Left ventricle myocardium superior (tissue), 1 donor: ENCODE data around the gene PAK4. TPM values are rescaled to one million over a fixed set of nuclear protein-coding genes. Genes with fewer than 3 reads are reported as not detected.

Experiments
- ATAC-seq: fragments of 200-7000 bp; cut with Tn5 transposase; one replicate; pipeline ENCODE4 v1.9.1; 2020; ENCODE audit warnings: mild to moderate bottlenecking, moderate library complexity
- DNase-seq: peaks from one replicate; pipeline ENCODE4 v3.0.0-alpha.2; 2020
- intact Hi-C: fragments of 100-400 bp; cut with micrococcal nuclease; formaldehyde crosslinking; loops from one replicate; pipeline ENCODE4 v1.11.0; 2022
- total RNA-seq: library from RNA; stranded (reverse); fragmentation: NEBNext Ultra II Directional; extraction: Animal tissue kit (Norgen Biotek cat#: 25700); gene quantifications from one replicate; pipeline ENCODE4 v1.2.1, GENCODE V29; 2021
- donor health status: DM: no; HTN: yes; CAD: no; lungs with severe emphysema.

The PAK4 gene
- total RNA-seq, 1 donor from 2014 or later, result 17.4 TPM

DNA sequence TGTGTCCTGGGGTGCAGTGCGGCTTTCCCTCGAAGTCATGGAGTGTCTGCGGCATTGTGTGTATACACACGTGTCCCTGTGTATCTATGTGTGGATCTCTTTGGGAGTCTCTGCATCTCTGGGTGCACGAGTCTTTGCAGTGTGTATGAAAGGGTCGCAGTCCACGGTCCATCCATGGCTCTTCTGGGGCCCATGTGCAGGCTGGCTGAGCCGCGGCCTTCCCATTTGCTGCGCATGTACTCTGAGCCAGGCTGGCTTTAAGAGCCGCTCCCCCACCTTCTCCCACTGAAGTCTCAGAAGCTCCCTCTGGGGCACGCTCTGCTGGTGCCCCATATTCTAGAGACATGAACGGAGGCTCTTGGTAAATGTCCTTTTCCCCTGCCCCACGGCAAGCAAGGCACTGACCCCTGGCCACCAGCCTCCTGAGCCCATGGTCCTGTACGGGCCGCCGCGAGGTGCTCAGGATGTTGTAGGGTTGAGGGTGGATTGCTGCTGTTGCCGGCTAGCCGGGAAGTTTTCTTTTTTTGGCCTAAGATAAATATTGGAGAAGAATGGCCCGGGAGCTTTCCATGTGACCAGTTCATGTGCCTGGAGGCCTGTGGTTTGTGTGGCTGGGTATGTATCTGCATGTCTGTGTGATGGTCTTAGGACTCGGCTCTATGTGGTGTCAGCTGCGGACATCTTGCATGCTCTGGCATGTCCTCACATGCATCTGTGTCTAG, 31.9 kb downstream of the PAK4 start:
- intact Hi-C loops, result no loop called here
- no peak for DNase-seq
- ATAC-seq, result no peak

DNA sequence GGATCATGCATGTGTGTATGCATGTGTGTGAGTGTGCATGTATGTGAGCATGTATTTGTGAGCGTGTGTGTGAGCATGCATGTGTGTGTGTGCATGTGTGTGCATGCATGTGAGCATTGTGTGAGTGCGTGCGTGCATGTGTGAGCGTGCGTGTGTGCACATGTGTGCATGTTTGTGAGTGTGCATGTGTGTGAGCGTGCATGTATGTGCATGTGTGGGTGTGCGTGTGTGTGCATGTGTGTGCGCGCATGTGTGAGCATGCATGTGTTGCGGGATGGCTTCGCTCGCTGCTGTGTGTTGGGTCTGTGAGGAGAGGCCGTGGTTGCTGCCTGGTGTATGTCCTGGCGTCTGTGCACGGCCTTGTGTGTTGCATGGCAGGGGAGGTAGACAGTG, 32.4 kb downstream of the PAK4 start:
- no peak for DNase-seq
- intact Hi-C loops, result no loop called here
- ATAC-seq, result no peak

DNA sequence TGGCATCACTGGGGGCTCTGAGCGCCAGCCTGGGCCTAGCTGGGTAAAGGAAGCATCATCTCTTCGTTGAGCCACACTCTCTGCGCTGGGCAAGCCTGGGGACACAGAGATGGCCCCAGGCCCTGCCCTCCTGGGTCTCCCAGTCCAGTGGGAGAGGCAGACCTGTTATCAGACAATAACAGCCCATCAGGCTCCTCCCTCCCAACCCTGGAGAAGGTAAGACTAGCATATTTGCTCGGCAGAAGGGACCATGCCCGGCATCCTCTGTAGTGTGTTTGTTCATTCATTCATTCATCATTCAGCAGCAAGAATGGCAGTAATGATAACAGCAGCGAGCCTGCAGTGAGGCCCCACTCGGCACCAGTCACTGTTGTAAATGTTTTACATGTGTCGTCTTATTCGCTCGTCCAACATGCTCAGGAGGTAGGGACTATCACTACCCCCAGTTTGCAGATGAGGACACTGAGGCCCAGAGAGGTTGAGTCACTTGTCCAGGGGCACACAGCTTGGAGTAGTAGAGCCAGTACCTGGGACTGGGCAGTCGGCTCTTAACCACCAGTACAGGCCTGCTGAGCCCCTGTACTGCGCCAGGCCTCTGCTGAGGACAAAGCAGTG, 33.2 kb downstream of the PAK4 start:
- no peak for DNase-seq
- intact Hi-C loops, result no loop called here

GRCh38 chr19:39160523-39160861, 34.9 kb downstream of the PAK4 start:
- intact Hi-C loops, result no loop called here
- peak; percentile 70 for ATAC-seq
- peak; percentile 68 for DNase-seq

More for the DNA sequence above, 33.2 kb downstream of the PAK4 start:
- ATAC-seq, result no peak

DNA sequence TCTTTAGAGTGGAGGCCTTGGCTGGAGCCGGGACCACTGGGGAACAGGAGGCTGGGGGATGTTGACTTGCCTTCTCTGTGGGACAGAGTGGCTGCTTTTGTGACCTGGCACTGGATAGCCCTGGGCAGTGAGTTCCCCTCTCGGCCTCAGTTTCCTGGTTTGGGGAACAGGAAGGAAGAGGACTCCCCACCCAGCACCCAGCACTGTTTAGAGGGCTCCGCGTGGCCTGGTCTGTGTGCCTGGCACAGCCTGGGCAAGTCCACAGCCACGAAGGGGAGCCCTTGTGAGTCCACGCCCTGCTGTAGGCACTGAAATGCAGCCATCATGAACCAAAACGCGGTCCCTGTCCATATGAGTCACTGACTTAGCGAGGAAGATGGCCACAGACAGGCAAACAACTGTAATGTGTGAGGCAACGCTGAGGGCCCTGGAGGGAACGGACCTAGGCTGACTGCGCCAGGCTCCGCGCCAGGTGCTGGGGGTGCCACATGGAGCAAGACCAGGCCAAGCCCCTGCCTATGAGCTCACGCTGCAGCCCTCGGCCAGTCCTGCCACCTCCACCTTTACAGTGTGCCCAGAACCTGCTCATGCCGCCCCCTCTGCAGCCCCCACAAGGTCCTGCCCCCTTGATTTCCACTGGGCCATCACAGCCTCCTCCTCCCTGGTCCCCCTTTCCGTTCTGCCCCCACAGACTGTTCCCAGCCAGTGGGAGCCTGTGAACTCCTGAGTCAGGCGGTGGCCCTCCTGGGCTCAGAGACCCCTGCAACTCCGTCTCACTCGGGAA, 35.5 kb downstream of the PAK4 start:
- intact Hi-C loops, result no loop called here
- ATAC-seq, result no peak
- peak; percentile 20 for DNase-seq

- intact Hi-C loops, result no loop called here
- DNase-seq (no peak), ATAC-seq (no peak)
Observed at GRCh38 chr19:39162441-39163043, 37.0 kb downstream of the PAK4 start.

- DNase-seq (peak; percentile 10), ATAC-seq (no peak)
- intact Hi-C loops, result no loop called here
Observed at GRCh38 chr19:39163621-39164020, 38.0 kb downstream of the PAK4 start.

GRCh38 chr19:39164289-39164688, 38.7 kb downstream of the PAK4 start:
- ATAC-seq, result no peak
- no peak for DNase-seq
- intact Hi-C loops, result no loop called here

GRCh38 chr19:39165857-39166256, 40.3 kb downstream of the PAK4 start:
- intact Hi-C loops, result no loop called here
- ATAC-seq (no peak), DNase-seq (no peak)

DNA sequence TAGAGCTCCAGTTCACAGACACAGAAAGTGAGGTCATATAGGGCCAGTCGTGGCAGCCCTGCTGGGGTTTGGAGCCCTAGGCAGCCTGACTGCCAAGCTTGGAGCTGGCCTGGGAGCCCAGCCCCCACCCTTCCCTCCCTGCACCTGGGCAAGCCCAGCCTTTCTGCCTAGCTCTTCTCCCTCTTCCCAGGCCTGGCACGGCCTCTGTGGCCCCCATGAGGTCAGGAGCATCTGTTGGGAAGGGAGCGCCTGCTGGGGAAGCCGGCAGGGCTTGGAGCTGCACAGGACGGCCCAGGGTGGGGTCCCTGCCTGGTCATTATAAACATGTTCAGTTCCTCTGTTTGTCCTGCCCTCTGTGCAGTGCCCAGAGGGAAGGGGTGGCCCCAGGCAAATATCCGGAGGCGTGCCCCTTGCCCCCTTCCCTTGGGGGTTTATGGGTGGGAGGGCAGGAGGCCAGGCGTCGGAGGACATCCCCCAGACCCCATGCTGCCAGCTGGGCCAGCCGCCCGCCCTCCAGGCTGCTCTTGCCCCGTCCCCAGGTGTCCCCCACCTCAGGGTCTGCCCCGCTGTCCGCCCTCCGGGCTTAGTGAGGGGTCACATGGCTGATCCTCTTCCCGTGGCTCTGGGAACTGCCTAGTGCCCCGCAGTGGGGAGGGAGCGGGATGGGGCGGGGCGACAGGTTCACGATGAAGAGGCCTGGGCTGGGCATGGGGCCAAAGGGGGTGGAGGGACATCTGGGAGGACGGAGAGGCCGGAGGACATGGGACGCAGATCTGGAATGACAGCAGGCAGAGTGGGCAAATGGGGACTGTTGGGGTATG, 41.2 kb downstream of the PAK4 start:
- ATAC-seq, result peak; percentile 79
- intact Hi-C loops, result no loop called here
- DNase-seq, result peak; percentile 83

- DNase-seq (no peak), ATAC-seq (no peak)
- intact Hi-C loops, result no loop called here
Observed at GRCh38 chr19:39167461-39168257, 42.1 kb downstream of the PAK4 start.

- DNase-seq (no peak), ATAC-seq (no peak)
- intact Hi-C loops, result no loop called here
Observed at GRCh38 chr19:39168258-39169142, 42.9 kb downstream of the PAK4 start.

DNA sequence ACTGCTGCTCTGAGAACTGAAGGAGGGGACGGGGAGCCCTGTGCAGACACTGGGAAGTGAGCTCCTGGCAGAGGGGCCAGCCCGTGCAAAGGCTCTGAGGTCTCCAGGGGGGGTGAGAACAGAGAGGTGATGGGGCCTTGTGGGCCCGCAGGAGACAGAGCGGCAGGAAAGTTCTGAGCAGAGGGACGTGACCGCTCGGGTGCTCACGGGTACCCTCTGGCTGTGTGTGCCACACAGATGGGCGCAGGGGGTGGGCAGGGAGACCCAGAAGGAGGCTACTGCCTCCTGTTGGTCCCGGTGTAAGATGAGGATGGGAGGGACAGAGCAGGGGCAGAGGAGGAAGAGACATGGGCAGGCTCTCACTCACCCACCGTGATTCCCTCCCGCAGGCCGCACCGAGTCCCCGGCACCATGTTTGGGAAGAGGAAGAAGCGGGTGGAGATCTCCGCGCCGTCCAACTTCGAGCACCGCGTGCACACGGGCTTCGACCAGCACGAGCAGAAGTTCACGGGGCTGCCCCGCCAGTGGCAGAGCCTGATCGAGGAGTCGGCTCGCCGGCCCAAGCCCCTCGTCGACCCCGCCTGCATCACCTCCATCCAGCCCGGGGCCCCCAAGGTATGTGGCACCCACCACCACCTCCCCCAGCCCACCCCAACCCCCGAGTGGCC, 43.7 kb downstream of the PAK4 start:
- no peak for DNase-seq
- intact Hi-C loops, result no loop called here
- no peak for ATAC-seq

DNA sequence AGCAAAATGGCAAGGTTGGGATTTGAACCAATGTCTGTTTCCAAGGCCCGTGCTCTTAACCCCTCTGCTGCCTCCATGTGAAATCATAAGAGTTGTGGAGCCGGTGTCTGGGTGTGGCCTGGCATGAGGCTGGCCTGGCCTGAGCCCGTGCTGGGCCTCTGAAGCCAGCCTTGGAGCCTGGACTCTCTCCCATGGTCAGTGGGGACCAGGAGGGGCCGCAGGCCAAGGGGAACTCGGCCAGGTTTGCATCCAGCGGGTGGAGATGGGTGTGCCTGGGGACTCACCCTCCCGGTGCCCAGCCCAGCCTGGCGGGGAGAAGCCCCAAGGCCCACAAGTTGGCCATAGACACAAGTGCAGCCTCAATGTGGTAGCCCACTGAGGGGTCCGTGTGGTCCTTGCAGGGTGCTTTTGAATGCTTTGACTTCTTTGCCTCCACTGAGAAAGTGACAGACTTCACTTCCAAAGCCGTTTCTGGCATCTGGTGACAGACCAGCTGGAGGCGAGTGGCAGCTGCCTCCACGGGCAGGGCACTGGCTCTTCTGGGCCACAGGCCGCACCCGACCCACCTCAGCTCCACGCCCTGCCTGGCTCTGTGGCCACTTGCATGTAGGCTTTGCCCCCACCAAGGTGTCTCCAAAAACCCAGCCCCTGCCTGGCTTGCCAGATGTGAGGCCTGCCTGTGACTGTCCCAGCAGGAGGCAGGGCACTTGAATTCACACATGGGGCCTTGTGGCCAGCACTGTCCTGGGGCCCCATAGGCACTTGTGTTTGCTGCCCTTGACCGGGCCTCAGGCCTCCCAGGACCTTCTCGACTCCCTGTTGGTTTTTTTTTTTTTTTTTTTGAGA, 45.0 kb downstream of the PAK4 start:
- DNase-seq (no peak), ATAC-seq (peak; percentile 16)
- intact Hi-C loops, result no loop called here

DNA sequence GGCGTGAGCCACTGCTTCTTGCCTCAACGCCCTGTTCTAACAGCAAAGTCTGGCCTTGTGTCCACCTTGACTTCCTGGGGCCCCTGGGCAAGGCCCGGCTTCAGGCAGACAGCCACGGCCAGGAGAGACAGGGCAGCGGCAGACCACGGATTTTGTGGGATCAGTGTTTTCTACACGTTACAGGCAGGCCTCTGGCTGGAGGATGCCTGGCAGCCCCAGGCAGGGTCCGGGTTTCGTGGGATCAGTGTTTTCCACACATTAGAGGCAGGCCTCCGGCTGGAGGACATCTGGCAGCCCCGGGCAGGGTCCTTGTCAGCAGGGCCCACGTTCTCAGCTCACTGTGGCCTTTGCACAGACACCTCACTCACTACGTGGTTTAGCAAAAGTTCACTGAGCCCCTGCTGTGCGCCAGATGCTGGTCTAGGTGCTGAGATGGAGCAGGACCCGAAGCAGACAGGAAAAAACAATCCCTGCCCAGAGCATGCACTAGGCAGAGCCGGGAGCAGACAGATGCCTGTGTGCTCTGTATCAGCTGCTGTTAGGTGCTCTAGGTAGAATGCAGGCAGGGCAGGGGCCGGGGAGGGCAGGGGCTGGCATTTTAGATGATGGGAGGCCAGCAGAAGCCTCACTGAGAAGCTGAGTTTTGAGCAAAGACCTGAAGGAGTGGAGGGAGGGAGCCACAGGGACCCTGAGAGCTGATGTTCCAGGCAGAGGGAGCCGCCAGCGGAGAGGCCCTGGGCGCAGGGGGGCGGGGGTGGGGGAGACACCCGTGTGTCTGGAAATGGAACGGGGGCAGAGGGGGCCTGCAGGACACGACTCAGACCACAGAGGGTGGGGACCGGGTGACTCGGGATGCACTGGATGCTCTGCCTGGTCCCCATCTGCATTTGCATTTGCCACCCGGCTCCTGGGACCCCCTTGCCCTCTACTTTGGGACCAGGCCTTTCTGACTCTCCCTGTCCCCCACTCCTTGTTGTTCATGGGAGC, 46.2 kb downstream of the PAK4 start:
- ATAC-seq (no peak), DNase-seq (no peak)
- intact Hi-C loops, result no loop called here
